Activated naive CD4-positive, alpha-beta T cell treated with anti-CD3 and anti-CD28 coated beads for 36 hours (primary cell): ENCODE results near the gene UBE3D. TPM values are rescaled to one million over a fixed set of nuclear protein-coding genes. Genes with fewer than 3 reads are reported as not detected.

Experiments
- CTCF ChIA-PET: fragments of 350-600 bp; sonication (Branson Sonifier 250); formaldehyde crosslinking; loops from one replicate; lab custom pipeline; 2021; ENCODE audit warnings: antibody characterized with exemption; lab: Charles Lee
- DNase-seq: peaks from one replicate; pipeline ENCODE4 v3.0.0-alpha.2; 2020
- H3K27ac Mint-ChIP-seq: one replicate; pipeline ENCODE4 v1.8.0; 2021; ENCODE audit warnings: mild to moderate bottlenecking, mixed read lengths
- H3K27me3 Mint-ChIP-seq: one replicate; pipeline ENCODE4 v1.8.0; 2021; ENCODE audit warnings: low read depth, mixed read lengths
- H3K36me3 Mint-ChIP-seq: one replicate; pipeline ENCODE4 v1.8.0; 2021; ENCODE audit warnings: low read depth, mixed read lengths
- H3K4me1 Mint-ChIP-seq: one replicate; pipeline ENCODE4 v1.8.0; 2021; ENCODE audit warnings: low read depth, mixed read lengths
- H3K4me3 Mint-ChIP-seq: one replicate; pipeline ENCODE4 v1.8.0; 2021; ENCODE audit warnings: mild to moderate bottlenecking, moderate library complexity, mixed read lengths
- H3K9me3 Mint-ChIP-seq: one replicate; pipeline ENCODE4 v1.8.0; 2021; ENCODE audit warnings: mixed read lengths
- intact Hi-C: fragments of 100-400 bp; cut with micrococcal nuclease; formaldehyde crosslinking; loops from one replicate; pipeline ENCODE4 v1.15.1; 2023
- total RNA-seq, 2 experiments: library from RNA; stranded (reverse); gene quantifications; one replicate each; pipeline ENCODE4 v1.2.3, GENCODE V29; 2021

The UBE3D gene
- total RNA-seq, 2 experiments from 2014 or later, result 4.3 to 4.6 TPM

GRCh38 chr6:83072726-83073125, 7.1 kb upstream of the UBE3D start:
- Mint-ChIP-seq H3K27ac (no peak overlapping the region), H3K27me3 (no peaks in the 10 kb centered on the region), H3K36me3 (peaks cover 6% of the 10 kb centered on the region), H3K4me1 (peaks cover 25% of the 10 kb centered on the region), H3K9me3 (no peaks in the 10 kb centered on the region), H3K4me3 (no peak overlapping the region)
- CTCF ChIA-PET, result interaction anchor here (8.6 kb wide), 1 partner anchor 144 kb away, joined by 149 read pairs; no protein-coding TSS in a partner anchor
- intact Hi-C loops, result no loop called here
- no peak for DNase-seq

- H3K27ac Mint-ChIP-seq, result no peak overlapping the region
- peaks cover 25% of the 10 kb centered on the region for H3K4me1 Mint-ChIP-seq
- DNase-seq, result no peak
- H3K4me3 Mint-ChIP-seq, result no peak overlapping the region
- CTCF ChIA-PET, result interaction anchor here (7.9 to 8.6 kb wide), 2 partner anchors 145 to 441 kb away, joined by 66 to 149 read pairs; partner anchors contain the start of gene PRSS35
- intact Hi-C loops, result no loop called here
- H3K27me3 Mint-ChIP-seq, result no peaks in the 10 kb centered on the region
- no peaks in the 10 kb centered on the region for H3K9me3 Mint-ChIP-seq
- H3K36me3 Mint-ChIP-seq, result peaks cover 6% of the 10 kb centered on the region
Observed at GRCh38 chr6:83071707-83072106, 6.1 kb upstream of the UBE3D start.

- no peaks in the 10 kb centered on the region for H3K9me3 Mint-ChIP-seq
- intact Hi-C loops, result no loop called here
- H3K27ac Mint-ChIP-seq, result no peak overlapping the region
- no peak for DNase-seq
- H3K4me3 Mint-ChIP-seq, result no peak overlapping the region
- H3K36me3 Mint-ChIP-seq, result peaks cover 6% of the 10 kb centered on the region
- CTCF ChIA-PET, result interaction anchor here (1.3 to 8.6 kb wide), 3 partner anchors 13 to 441 kb away, joined by 5 to 149 read pairs (median 66); partner anchors contain the start of gene PRSS35
- no peaks in the 10 kb centered on the region for H3K27me3 Mint-ChIP-seq
- peaks cover 27% of the 10 kb centered on the region for H3K4me1 Mint-ChIP-seq
Observed at GRCh38 chr6:83071023-83071422, 5.4 kb upstream of the UBE3D start.

- Mint-ChIP-seq H3K27me3 (no peaks in the 10 kb centered on the region), H3K9me3 (no peaks in the 10 kb centered on the region), H3K27ac (no peak overlapping the region), H3K36me3 (peaks cover 2% of the 10 kb centered on the region), H3K4me3 (no peak overlapping the region), H3K4me1 (peaks cover 33% of the 10 kb centered on the region)
- DNase-seq, result no peak
- intact Hi-C loops, result loop anchor here (5.0 kb wide), 4 partner anchors 707 to 1948 kb away; partner anchors contain the start of genes CEP162, CYB5R4 and TPBG
- CTCF ChIA-PET, result interaction anchor here (1.3 to 8.6 kb wide), 3 partner anchors 12 to 443 kb away, joined by 5 to 149 read pairs (median 66); partner anchors contain the start of gene PRSS35
Observed at GRCh38 chr6:83069633-83070032, 4.0 kb upstream of the UBE3D start.

- peak overlapping the region; percentile 87 for H3K4me3 Mint-ChIP-seq
- H3K36me3 Mint-ChIP-seq, result peaks cover 2% of the 10 kb centered on the region
- intact Hi-C loops, result loop anchor here (5.0 kb wide), 4 partner anchors 706 to 1949 kb away; partner anchors contain the start of genes CEP162, CYB5R4 and TPBG
- DNase-seq, result no peak
- H3K27ac Mint-ChIP-seq, result peak overlapping the region; percentile 67
- CTCF ChIA-PET, result interaction anchor here (0.6 to 8.6 kb wide), 5 partner anchors 10 to 444 kb away, joined by 3 to 149 read pairs (median 25); partner anchors contain the start of gene PRSS35
- peaks cover 41% of the 10 kb centered on the region for H3K4me1 Mint-ChIP-seq
- H3K9me3 Mint-ChIP-seq, result no peaks in the 10 kb centered on the region
- no peaks in the 10 kb centered on the region for H3K27me3 Mint-ChIP-seq
Observed at GRCh38 chr6:83068616-83069015, 3.0 kb upstream of the UBE3D start.

GRCh38 chr6:83067448-83068439, 2.1 kb upstream of the UBE3D start, which contains the start of gene DOP1A:
DOP1A (plus strand) TSS chr6:83067671; CDS start chr6:83096978, 29,307 bp downstream.
- intact Hi-C loops, result loop anchor here (1.0 to 5.0 kb wide), 7 partner anchors 126 to 1950 kb away; partner anchors contain the start of genes CEP162, CYB5R4, PGM3 and RWDD2A
- Mint-ChIP-seq H3K9me3 (no peaks in the 10 kb centered on the region), H3K27me3 (no peaks in the 10 kb centered on the region), H3K36me3 (peaks cover 5% of the 10 kb centered on the region), H3K4me1 (peaks cover 40% of the 10 kb centered on the region), H3K4me3 (peak within 1 kb of the TSS; percentile 87), H3K27ac (peak within 1 kb of the TSS; percentile 76)
- CTCF ChIA-PET, result interaction anchor here (0.6 to 8.6 kb wide), 34 partner anchors 8 to 819 kb away, joined by 3 to 149 read pairs (median 5); partner anchors contain the start of genes IBTK, PGM3, PRSS35 and RWDD2A
- DNase-seq, result peak; percentile 98

- CTCF ChIA-PET, result interaction anchor here (0.7 kb wide), 1 partner anchor 659 kb away, joined by 3 read pairs; no protein-coding TSS in a partner anchor
- Mint-ChIP-seq H3K36me3 (peaks cover 21% of the 10 kb centered on the region), H3K4me3 (no peak overlapping the region), H3K4me1 (peaks cover 26% of the 10 kb centered on the region), H3K27me3 (no peaks in the 10 kb centered on the region), H3K9me3 (no peaks in the 10 kb centered on the region), H3K27ac (no peak overlapping the region)
- intact Hi-C loops, result no loop called here
- DNase-seq, result no peak
Observed at GRCh38 chr6:83062225-83062624, 3.4 kb downstream of the UBE3D start.

- no peak overlapping the region for H3K4me3 Mint-ChIP-seq
- H3K27me3 Mint-ChIP-seq, result no peaks in the 10 kb centered on the region
- CTCF ChIA-PET, result no interaction called here
- H3K36me3 Mint-ChIP-seq, result peaks cover 28% of the 10 kb centered on the region
- no peak for DNase-seq
- no peaks in the 10 kb centered on the region for H3K9me3 Mint-ChIP-seq
- H3K4me1 Mint-ChIP-seq, result peaks cover 26% of the 10 kb centered on the region
- H3K27ac Mint-ChIP-seq, result no peak overlapping the region
- intact Hi-C loops, result no loop called here
Observed at GRCh38 chr6:83061190-83061589, 4.5 kb downstream of the UBE3D start.

- DNase-seq, result peak; percentile 45
Observed at GRCh38 chr6:83057705-83058321, 7.8 kb downstream of the UBE3D start.

GRCh38 chr6:83055366-83055964, 10.2 kb downstream of the UBE3D start:
- Mint-ChIP-seq H3K9me3 (no peaks in the 10 kb centered on the region), H3K4me1 (peaks cover 3% of the 10 kb centered on the region)
- CTCF ChIA-PET, result interaction anchor here (1.7 to 6.7 kb wide), 3 partner anchors 10 to 793 kb away, joined by 6 to 58 read pairs (median 15); partner anchors contain the start of genes DOP1A and UBE3D

More at GRCh38 chr6:83057705-83058321, 7.8 kb downstream of the UBE3D start:
- no peaks in the 10 kb centered on the region for H3K27me3 Mint-ChIP-seq
- H3K27ac Mint-ChIP-seq, result no peak overlapping the region
- intact Hi-C loops, result loop anchor here (10.0 kb wide), 1 partner anchor 363 kb away; no protein-coding TSS in a partner anchor
- CTCF ChIA-PET, result interaction anchor here (0.7 to 6.7 kb wide), 6 partner anchors 8 to 787 kb away, joined by 3 to 58 read pairs (median 5); partner anchors contain the start of genes DOP1A and UBE3D
- H3K36me3 Mint-ChIP-seq, result peaks cover 30% of the 10 kb centered on the region
- peaks cover 9% of the 10 kb centered on the region for H3K4me1 Mint-ChIP-seq
- no peak overlapping the region for H3K4me3 Mint-ChIP-seq
- no peaks in the 10 kb centered on the region for H3K9me3 Mint-ChIP-seq

GRCh38 chr6:83053678-83054077, 12.0 kb downstream of the UBE3D start:
- H3K27me3 Mint-ChIP-seq, result no peaks in the 10 kb centered on the region
- no peaks in the 10 kb centered on the region for H3K9me3 Mint-ChIP-seq
- peaks cover 3% of the 10 kb centered on the region for H3K4me1 Mint-ChIP-seq
- no peak for DNase-seq
- intact Hi-C loops, result loop anchor here (10.0 kb wide), 1 partner anchor 359 kb away; no protein-coding TSS in a partner anchor
- H3K4me3 Mint-ChIP-seq, result no peak overlapping the region
- no peak overlapping the region for H3K27ac Mint-ChIP-seq
- H3K36me3 Mint-ChIP-seq, result peaks cover 32% of the 10 kb centered on the region
- CTCF ChIA-PET, result interaction anchor here (0.7 to 6.7 kb wide), 7 partner anchors 12 to 792 kb away, joined by 3 to 58 read pairs (median 4); partner anchors contain the start of genes DOP1A and UBE3D

More at GRCh38 chr6:83055366-83055964, 10.2 kb downstream of the UBE3D start:
- DNase-seq, result peak; percentile 55
- H3K27ac Mint-ChIP-seq, result no peak overlapping the region
- H3K36me3 Mint-ChIP-seq, result peaks cover 34% of the 10 kb centered on the region
- no peaks in the 10 kb centered on the region for H3K27me3 Mint-ChIP-seq
- H3K4me3 Mint-ChIP-seq, result no peak overlapping the region
- intact Hi-C loops, result loop anchor here (1.0 to 10.0 kb wide), 3 partner anchors 361 to 803 kb away; no protein-coding TSS in a partner anchor
